Stimulated activated CD8-positive, alpha-beta memory T cell treated with anti-CD3 and anti-CD28 coated beads, Interleukin-15, amount 100 ng/mL, for 1 hour (primary cell): Measurements from ENCODE around the gene RAD51AP2.

Experiments used
- DNase-seq: peaks from one replicate; pipeline ENCODE4 v3.0.0-alpha.2; 2020; ENCODE audit warnings: low read depth

The RAD51AP2 gene

DNA sequence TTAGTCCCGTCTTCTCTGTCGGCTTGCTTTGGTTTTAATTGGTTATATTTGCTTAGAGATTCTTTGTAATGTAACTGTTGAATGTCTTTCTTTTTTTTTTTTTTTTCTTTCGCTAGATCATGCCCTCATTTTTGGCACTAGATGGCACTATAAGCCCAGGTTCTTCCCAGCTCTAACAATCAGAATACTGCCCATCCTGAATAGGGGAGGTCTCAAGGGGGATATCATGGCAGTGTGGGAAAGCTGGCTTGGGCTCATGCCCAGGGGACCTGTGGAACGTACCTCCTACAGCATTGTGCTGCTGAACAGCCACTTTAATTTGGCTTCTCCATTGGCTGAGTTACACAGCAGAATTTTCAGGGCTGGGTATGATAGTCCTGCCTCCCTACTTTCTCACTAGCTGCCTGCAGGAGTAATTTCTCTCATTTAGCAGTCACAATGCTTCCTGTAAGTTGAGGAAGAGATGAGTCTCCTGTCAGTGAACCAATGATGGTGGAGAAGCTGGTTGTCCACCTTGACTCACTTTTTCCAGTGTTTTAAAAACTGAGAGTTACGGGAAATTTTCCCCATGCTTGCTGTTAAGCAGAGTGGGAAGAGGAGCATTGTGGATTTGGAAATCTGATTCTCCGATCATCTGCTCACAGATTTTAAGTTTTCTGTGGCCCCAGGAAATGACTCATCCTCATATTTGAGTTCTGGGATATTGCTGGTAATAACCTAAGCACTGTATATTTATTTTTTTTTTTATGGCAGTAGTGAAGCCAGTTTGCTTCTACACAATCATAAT lies 47.2 kb downstream of the RAD51AP2 start:
- no peak for DNase-seq

DNA sequence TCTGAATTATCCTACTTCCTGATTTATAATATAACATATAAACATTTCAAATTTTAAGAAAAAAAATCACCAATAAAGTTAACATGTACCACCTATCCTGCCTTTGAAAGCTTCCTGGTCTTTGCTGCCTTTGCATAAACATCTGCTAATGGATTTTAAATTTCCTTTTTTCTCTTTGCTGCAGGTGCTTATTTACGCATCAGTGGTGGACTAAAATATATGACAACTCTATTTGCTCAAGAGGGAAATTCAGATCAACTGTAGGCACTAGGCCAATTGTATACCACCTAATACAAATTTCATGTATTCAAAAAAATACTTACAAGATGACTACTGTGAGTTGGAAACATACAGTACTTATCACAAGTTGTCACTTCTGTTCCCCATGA lies 57.2 kb downstream of the RAD51AP2 start:
- DNase-seq = no peak
